ENCODE measurements around the gene TIAL1.

TIAL1 gene

DNA sequence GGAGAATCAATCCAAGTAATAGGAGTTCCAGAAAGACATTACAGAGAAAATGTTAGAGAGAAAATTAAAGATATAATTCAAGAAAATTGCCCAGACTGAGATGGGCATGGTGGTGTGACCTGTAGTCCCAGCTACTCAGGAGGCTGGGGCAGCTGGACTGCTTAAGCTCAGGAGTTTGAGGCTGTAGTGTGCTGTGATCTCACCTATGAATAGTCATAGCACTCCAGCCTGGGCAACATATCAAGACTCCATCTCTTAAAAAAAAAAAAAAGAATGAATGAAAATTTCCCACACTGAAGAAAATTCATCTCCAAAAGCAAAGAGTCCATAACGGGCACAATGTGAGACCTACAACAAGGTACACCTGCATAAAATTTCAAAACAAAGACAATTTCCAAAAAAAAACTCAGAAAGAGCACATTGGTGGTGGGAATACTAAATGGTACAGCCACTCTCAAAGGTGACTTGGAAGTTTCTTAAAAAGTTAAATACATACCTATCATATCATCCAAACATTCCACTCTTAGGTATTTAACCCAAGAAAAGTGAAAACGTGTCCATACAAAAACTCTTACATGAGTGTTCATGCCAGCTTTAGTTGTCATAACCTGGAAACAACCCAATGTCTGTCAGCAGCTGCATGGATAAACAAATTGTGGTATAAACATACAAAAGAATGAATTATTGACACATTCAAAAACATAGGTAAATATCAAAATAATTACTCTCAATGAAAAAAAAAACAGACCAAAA lies 47.3 kb downstream of the TIAL1 start:
- TF ChIP-seq TCF12 (IDR thresholded peaks at IDR 0.05; ENCODE audit: low read depth) = no peak
- TF ChIP-seq TAF1 (IDR thresholded peaks at IDR 0.05; ENCODE audit: low read depth) = no peak
- TF ChIP-seq YY1 (IDR thresholded peaks at IDR 0.05; ENCODE audit: low read depth) = no peak

DNA sequence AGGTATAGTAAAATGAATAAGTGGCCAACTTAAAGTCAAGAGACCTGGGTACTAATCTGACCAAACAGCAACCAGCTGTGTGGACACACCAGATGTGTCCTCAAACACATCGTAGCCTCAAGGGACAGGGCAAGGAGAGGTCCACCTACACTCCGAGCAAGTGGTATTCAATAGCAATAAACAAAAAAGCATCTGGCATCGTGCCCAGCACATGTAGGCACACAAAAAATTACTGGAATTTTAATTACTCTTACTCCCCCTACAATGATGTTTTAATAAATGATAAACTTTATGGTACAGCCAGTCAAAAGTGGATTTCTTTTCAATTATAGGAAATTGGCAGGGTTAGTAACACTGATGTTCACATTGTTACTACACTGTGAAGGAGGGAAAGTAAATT lies 50.8 kb downstream of the TIAL1 start:
- peak; percentile 48; the same call in 1 of the 2 replicates for TF ChIP-seq TCF12 (IDR thresholded peaks at IDR 0.05; ENCODE audit: low read depth)
- TF ChIP-seq EGR1 (IDR thresholded peaks at IDR 0.05) = 0 out of 2 replicates have a peak, but pooled peaks have one; percentile 11
- TF ChIP-seq, protein P1, sequence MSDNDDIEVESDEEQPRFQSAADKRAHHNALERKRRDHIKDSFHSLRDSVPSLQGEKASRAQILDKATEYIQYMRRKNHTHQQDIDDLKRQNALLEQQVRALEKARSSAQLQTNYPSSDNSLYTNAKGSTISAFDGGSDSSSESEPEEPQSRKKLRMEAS (IDR thresholded peaks at IDR 0.05) = peak; percentile 78
- TF ChIP-seq CEBPB (IDR thresholded peaks at IDR 0.05) = 0 out of 2 replicates have a peak, but pooled peaks have one; percentile 15
- no peak for TF ChIP-seq ZBTB7A (IDR thresholded peaks at IDR 0.05; ENCODE audit: low read depth)
- peak; percentile 61; the same call in 1 of the 2 replicates for TF ChIP-seq EP300 (IDR thresholded peaks at IDR 0.05; ENCODE audit: borderline replicate concordance)
- TF ChIP-seq, protein P2, sequence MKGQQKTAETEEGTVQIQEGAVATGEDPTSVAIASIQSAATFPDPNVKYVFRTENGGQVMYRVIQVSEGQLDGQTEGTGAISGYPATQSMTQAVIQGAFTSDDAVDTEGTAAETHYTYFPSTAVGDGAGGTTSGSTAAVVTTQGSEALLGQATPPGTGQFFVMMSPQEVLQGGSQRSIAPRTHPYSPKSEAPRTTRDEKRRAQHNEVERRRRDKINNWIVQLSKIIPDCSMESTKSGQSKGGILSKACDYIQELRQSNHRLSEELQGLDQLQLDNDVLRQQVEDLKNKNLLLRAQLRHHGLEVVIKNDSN (IDR thresholded peaks at IDR 0.05) = no peak
- TF ChIP-seq FOXM1 (IDR thresholded peaks at IDR 0.05; ENCODE audit: borderline replicate concordance, low read depth) = no peak; the same call in 1 of the 2 replicates
- TF ChIP-seq TEAD4 (IDR thresholded peaks at IDR 0.05) = peak; percentile 90
- TF ChIP-seq NFIC (IDR thresholded peaks at IDR 0.05) = peak; percentile 94

DNA sequence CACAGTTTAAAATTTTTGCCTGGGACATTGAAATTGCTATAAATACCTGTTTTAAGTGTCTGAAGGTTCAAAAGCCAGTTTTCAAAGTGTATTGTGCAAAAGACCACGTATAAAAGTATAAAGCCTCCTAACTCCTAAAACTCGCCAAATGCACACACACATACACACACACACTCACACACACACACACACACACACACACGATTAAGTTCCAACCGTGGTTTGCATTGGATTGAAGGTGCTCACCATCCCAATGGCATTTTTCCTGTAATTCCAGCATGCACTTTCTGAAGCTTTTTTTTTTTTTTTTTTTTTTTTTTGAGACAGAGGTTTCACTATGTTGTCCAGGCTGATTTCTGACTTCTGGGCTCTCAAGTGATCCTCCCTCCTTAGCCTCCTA lies 51.5 kb downstream of the TIAL1 start:
- TF ChIP-seq NFIC (IDR thresholded peaks at IDR 0.05) = no peak
- no peak for TF ChIP-seq TAF1 (IDR thresholded peaks at IDR 0.05; ENCODE audit: low read depth)
- TF ChIP-seq YY1 (IDR thresholded peaks at IDR 0.05; ENCODE audit: low read depth) = no peak
- TF ChIP-seq, protein P2 (IDR thresholded peaks at IDR 0.05) = no peak
- no peak for TF ChIP-seq CEBPB (IDR thresholded peaks at IDR 0.05)
- TF ChIP-seq, protein P3, sequence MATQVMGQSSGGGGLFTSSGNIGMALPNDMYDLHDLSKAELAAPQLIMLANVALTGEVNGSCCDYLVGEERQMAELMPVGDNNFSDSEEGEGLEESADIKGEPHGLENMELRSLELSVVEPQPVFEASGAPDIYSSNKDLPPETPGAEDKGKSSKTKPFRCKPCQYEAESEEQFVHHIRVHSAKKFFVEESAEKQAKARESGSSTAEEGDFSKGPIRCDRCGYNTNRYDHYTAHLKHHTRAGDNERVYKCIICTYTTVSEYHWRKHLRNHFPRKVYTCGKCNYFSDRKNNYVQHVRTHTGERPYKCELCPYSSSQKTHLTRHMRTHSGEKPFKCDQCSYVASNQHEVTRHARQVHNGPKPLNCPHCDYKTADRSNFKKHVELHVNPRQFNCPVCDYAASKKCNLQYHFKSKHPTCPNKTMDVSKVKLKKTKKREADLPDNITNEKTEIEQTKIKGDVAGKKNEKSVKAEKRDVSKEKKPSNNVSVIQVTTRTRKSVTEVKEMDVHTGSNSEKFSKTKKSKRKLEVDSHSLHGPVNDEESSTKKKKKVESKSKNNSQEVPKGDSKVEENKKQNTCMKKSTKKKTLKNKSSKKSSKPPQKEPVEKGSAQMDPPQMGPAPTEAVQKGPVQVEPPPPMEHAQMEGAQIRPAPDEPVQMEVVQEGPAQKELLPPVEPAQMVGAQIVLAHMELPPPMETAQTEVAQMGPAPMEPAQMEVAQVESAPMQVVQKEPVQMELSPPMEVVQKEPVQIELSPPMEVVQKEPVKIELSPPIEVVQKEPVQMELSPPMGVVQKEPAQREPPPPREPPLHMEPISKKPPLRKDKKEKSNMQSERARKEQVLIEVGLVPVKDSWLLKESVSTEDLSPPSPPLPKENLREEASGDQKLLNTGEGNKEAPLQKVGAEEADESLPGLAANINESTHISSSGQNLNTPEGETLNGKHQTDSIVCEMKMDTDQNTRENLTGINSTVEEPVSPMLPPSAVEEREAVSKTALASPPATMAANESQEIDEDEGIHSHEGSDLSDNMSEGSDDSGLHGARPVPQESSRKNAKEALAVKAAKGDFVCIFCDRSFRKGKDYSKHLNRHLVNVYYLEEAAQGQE (IDR thresholded peaks at IDR 0.05; ENCODE audit: low read depth) = no peak

DNA sequence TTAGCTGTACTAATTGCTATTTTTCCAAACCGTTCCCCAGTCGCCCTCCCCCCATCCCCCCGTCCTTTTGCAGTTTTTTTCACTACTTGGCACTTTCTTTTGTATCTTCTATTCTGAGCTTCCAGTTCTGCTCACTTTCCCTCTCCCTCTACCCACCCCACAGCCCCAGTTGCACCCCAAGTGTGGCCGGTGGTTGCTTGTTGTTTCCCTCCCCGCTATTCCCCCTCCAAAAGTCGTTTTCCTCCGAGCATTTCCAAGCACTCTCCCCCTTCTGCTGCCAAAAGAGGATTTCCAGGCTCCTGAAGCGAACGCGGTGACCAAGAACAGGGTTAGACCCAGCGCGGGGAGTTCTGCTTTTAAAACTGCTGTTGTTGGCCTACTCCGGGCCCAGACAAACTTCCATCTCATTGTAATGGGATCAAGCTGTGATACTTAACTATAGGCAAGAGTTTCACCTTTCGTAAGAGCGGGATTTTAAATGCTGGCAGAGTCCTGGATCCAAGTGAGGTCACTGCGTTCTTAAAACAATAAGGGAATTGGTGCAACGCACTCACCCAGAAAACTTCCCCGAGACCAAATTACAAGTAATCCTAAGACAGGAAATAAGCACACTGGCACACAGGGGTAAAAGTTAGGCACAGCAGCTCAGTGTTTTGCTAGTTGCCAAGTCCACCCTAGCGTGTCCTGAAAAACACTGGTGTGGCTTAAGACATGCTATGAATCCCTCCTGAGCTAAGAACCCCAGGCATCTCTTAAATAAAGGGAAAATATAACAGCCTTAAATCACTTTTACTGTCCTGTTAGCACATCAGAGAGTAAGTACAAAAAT lies 52.7 kb downstream of the TIAL1 start:
- 0 out of 2 replicates have a peak, but pooled peaks have one; percentile 42 for TF ChIP-seq YY1 (IDR thresholded peaks at IDR 0.05; ENCODE audit: low read depth)
- 0 out of 2 replicates have a peak, but pooled peaks have one; percentile 6 for TF ChIP-seq EGR1 (IDR thresholded peaks at IDR 0.05)
- TF ChIP-seq CEBPB (IDR thresholded peaks at IDR 0.05) = peak; percentile 94
- TF ChIP-seq, protein P1 (IDR thresholded peaks at IDR 0.05) = peak; percentile 78
- TF ChIP-seq ZBTB7A (IDR thresholded peaks at IDR 0.05; ENCODE audit: low read depth) = peak; percentile 6; the same call in 1 of the 2 replicates
- peak; percentile 98 for TF ChIP-seq EP300 (IDR thresholded peaks at IDR 0.05; ENCODE audit: borderline replicate concordance)
- TF ChIP-seq FOXM1 (IDR thresholded peaks at IDR 0.05; ENCODE audit: borderline replicate concordance, low read depth) = peak; percentile 96
- TF ChIP-seq CREB1 (IDR thresholded peaks at IDR 0.05; ENCODE audit: low read depth) = peak; percentile 64
- TF ChIP-seq NFIC (IDR thresholded peaks at IDR 0.05) = peak; percentile 99
- TF ChIP-seq, protein P2 (IDR thresholded peaks at IDR 0.05) = peak; percentile 33
- peak; percentile 31; the same call in 1 of the 2 replicates for TF ChIP-seq RAD21 (IDR thresholded peaks at IDR 0.05; ENCODE audit: low read depth)
- TF ChIP-seq TAF1 (IDR thresholded peaks at IDR 0.05; ENCODE audit: low read depth) = peak; percentile 54
- TF ChIP-seq TCF12 (IDR thresholded peaks at IDR 0.05; ENCODE audit: low read depth) = peak; percentile 99
- TF ChIP-seq, protein P3 (IDR thresholded peaks at IDR 0.05; ENCODE audit: low read depth) = no peak
- TF ChIP-seq TEAD4 (IDR thresholded peaks at IDR 0.05) = peak; percentile 95

All from Ishikawa (cell line).